ENCODE data around the gene IL27RA.
A peak's percentile ranks its signal among the peaks of the same experiment; 100 is the strongest.
"Not testable (repeated sequence)": the region's sequence is repeated elsewhere in the genome, so short reads cannot be mapped to it uniquely, and the experiment has no call there.

IL27RA gene

GRCh38 chr19:14035706-14036105 is 4.1 kb downstream of the IL27RA start:
- DNase-seq (ENCODE audit: low read depth): no peak
- no peak for TF ChIP-seq CTCF (IDR thresholded peaks at IDR 0.05; ENCODE audit: insufficient read depth, low read depth, low read length, missing control alignments)
- H3K4me3 ChIP-seq (ENCODE audit: low read depth, low read length): no peak overlapping the region

- TF ChIP-seq CTCF (IDR thresholded peaks at IDR 0.05; ENCODE audit: insufficient read depth, low read depth, low read length, missing control alignments): no peak
- DNase-seq (ENCODE audit: low read depth): no peak
Observed at GRCh38 chr19:14039181-14039580, 7.6 kb downstream of the IL27RA start.

GRCh38 chr19:14042659-14043608 is 11.4 kb downstream of the IL27RA start:
- not testable (repeated sequence) for H3K4me3 ChIP-seq (ENCODE audit: low read depth, low read length)
- peak; percentile 88 for DNase-seq (ENCODE audit: low read depth)
- TF ChIP-seq CTCF (IDR thresholded peaks at IDR 0.05; ENCODE audit: insufficient read depth, low read depth, low read length, missing control alignments): peak; percentile 55

More at GRCh38 chr19:14039181-14039580, 7.6 kb downstream of the IL27RA start:
- H3K4me3 ChIP-seq (ENCODE audit: low read depth, low read length): no peak overlapping the region

GRCh38 chr19:14047866-14048265 is 16.3 kb downstream of the IL27RA start:
- not testable (repeated sequence) for H3K4me3 ChIP-seq (ENCODE audit: low read depth, low read length); DNase-seq (ENCODE audit: low read depth)

- peak; percentile 93 for TF ChIP-seq CTCF (IDR thresholded peaks at IDR 0.05; ENCODE audit: insufficient read depth, low read depth, low read length, missing control alignments)
- peak; percentile 54 for DNase-seq (ENCODE audit: low read depth)
- no peak overlapping the region for H3K4me3 ChIP-seq (ENCODE audit: low read depth, low read length)
Observed at GRCh38 chr19:14048443-14049153, 17.0 kb downstream of the IL27RA start.

- no peak for TF ChIP-seq CTCF (IDR thresholded peaks at IDR 0.05; ENCODE audit: insufficient read depth, low read depth, low read length, missing control alignments)
- H3K4me3 ChIP-seq (ENCODE audit: low read depth, low read length): no peak overlapping the region
- no peak for DNase-seq (ENCODE audit: low read depth)
Observed at GRCh38 chr19:14050512-14050911, 18.9 kb downstream of the IL27RA start.

GRCh38 chr19:14050961-14051360 is 19.4 kb downstream of the IL27RA start:
- not testable (repeated sequence) for DNase-seq (ENCODE audit: low read depth)

More at GRCh38 chr19:14050961-14051360, 19.4 kb downstream of the IL27RA start:
- not testable (repeated sequence) for H3K4me3 ChIP-seq (ENCODE audit: low read depth, low read length)

Data from GM12865 (cell line).